ENCODE data around the gene PID1.

- TF ChIP-seq, protein P1, sequence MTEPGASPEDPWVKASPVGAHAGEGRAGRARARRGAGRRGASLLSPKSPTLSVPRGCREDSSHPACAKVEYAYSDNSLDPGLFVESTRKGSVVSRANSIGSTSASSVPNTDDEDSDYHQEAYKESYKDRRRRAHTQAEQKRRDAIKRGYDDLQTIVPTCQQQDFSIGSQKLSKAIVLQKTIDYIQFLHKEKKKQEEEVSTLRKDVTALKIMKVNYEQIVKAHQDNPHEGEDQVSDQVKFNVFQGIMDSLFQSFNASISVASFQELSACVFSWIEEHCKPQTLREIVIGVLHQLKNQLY (CRISPR knock-in tag; IDR thresholded peaks at IDR 0.05), result no peak
- TF ChIP-seq ZNF121 (CRISPR knock-in tag; IDR thresholded peaks at IDR 0.05) (no peak), ZNF317 (CRISPR knock-in tag; IDR thresholded peaks at IDR 0.05; ENCODE audit: borderline replicate concordance, low read depth) (no peak), CTCF (IDR thresholded peaks at IDR 0.05) (no peak), CREM (CRISPR knock-in tag; IDR thresholded peaks at IDR 0.05) (no peak), ATF1 (CRISPR knock-in tag; IDR thresholded peaks at IDR 0.05) (no peak), USF2 (CRISPR knock-in tag; IDR thresholded peaks at IDR 0.05) (no peak)
- TF ChIP-seq, protein P2, sequence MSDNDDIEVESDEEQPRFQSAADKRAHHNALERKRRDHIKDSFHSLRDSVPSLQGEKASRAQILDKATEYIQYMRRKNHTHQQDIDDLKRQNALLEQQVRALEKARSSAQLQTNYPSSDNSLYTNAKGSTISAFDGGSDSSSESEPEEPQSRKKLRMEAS (CRISPR knock-in tag; IDR thresholded peaks at IDR 0.05), result no peak
Measured at GRCh38 chr2:229261076-229261475, 10.0 kb downstream of the PID1 start.
